Measurements from ENCODE around the gene TBC1D22A. TPM values are rescaled to one million over a fixed set of nuclear protein-coding genes. Genes with fewer than 3 reads are reported as not detected.

TBC1D22A gene
- total RNA-seq, 1 experiment from 2014 or later: 26.0 TPM

- Mint-ChIP-seq H3K27me3 (ENCODE audit: insufficient read depth, unreplicated experiment) (no peaks in the 10 kb centered on the region), H3K4me1 (ENCODE audit: insufficient read depth, unreplicated experiment) (peaks cover 3% of the 10 kb centered on the region), H3K9me3 (ENCODE audit: unreplicated experiment) (no peaks in the 10 kb centered on the region), H3K4me3 (ENCODE audit: unreplicated experiment) (no peak overlapping the region), H3K36me3 (ENCODE audit: insufficient read depth, unreplicated experiment) (peaks cover 18% of the 10 kb centered on the region), H3K27ac (ENCODE audit: low read depth, unreplicated experiment) (no peak overlapping the region)
- TF ChIP-seq, protein P1, sequence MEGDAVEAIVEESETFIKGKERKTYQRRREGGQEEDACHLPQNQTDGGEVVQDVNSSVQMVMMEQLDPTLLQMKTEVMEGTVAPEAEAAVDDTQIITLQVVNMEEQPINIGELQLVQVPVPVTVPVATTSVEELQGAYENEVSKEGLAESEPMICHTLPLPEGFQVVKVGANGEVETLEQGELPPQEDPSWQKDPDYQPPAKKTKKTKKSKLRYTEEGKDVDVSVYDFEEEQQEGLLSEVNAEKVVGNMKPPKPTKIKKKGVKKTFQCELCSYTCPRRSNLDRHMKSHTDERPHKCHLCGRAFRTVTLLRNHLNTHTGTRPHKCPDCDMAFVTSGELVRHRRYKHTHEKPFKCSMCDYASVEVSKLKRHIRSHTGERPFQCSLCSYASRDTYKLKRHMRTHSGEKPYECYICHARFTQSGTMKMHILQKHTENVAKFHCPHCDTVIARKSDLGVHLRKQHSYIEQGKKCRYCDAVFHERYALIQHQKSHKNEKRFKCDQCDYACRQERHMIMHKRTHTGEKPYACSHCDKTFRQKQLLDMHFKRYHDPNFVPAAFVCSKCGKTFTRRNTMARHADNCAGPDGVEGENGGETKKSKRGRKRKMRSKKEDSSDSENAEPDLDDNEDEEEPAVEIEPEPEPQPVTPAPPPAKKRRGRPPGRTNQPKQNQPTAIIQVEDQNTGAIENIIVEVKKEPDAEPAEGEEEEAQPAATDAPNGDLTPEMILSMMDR (IDR thresholded peaks at IDR 0.05; ENCODE audit: unreplicated experiment): no peak
- ChIA-PET POLR2A (interaction anchor here (2.7 kb wide), 1 partner anchor 31 kb away, joined by 8 read pairs; the partner anchor contains the start of gene TBC1D22A), CTCF (interaction anchor here (0.8 to 6.2 kb wide), 3 partner anchors 9 to 1698 kb away, joined by 3 to 74 read pairs (median 3); no protein-coding TSS in a partner anchor)
- no TSS peak for BruUV-seq (replicated peaks)
- DNase-seq (ENCODE audit: unreplicated experiment): no peak
- intact Hi-C loops (cut with micrococcal nuclease): no loop called here
Measured at GRCh38 chr22:46793497-46793896, 31.0 kb downstream of the TBC1D22A start.

- TF ChIP-seq, protein P1 (IDR thresholded peaks at IDR 0.05; ENCODE audit: unreplicated experiment): no peak
- DNase-seq (ENCODE audit: unreplicated experiment): no peak
- ChIA-PET CTCF (interaction anchor here (0.8 to 6.2 kb wide), 2 partner anchors 8 to 17 kb away, joined by 3 to 74 read pairs; no protein-coding TSS in a partner anchor), POLR2A (interaction anchor here (0.6 to 2.7 kb wide), 2 partner anchors 32 to 33 kb away, joined by 3 to 8 read pairs; partner anchors contain the start of gene TBC1D22A)
- no peak overlapping the region for H3K27ac Mint-ChIP-seq (ENCODE audit: low read depth, unreplicated experiment)
- peaks cover 18% of the 10 kb centered on the region for H3K36me3 Mint-ChIP-seq (ENCODE audit: insufficient read depth, unreplicated experiment)
- H3K27me3 Mint-ChIP-seq (ENCODE audit: insufficient read depth, unreplicated experiment): no peaks in the 10 kb centered on the region
- peaks cover 9% of the 10 kb centered on the region for H3K4me1 Mint-ChIP-seq (ENCODE audit: insufficient read depth, unreplicated experiment)
- intact Hi-C loops (cut with micrococcal nuclease): no loop called here
- H3K9me3 Mint-ChIP-seq (ENCODE audit: unreplicated experiment): no peaks in the 10 kb centered on the region
- H3K4me3 Mint-ChIP-seq (ENCODE audit: unreplicated experiment): no peak overlapping the region
- BruUV-seq (replicated peaks): no TSS peak
Measured at GRCh38 chr22:46794067-46794466, 31.6 kb downstream of the TBC1D22A start.

DNA sequence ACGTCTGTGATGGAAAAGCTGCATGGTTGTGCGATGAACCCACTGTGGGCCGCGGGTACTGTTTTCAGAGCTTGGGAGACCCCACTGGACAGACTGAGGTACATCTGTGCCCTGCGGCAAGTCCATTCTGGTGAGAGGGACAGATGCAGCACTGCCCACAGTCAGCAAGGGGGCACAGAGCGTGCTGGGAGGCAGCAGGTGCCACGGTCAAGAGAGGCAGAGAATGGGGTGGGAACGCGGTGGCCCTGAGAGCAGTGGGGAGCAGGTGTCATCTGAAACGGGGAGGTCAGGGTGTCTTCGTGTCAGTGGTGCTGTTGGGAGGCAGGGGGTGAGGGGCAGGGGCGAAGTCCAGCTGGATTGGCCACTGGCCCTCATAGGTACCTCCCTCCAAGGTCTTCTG, 32.0 kb downstream of the TBC1D22A start:
- BruUV-seq (replicated peaks): no TSS peak

DNA sequence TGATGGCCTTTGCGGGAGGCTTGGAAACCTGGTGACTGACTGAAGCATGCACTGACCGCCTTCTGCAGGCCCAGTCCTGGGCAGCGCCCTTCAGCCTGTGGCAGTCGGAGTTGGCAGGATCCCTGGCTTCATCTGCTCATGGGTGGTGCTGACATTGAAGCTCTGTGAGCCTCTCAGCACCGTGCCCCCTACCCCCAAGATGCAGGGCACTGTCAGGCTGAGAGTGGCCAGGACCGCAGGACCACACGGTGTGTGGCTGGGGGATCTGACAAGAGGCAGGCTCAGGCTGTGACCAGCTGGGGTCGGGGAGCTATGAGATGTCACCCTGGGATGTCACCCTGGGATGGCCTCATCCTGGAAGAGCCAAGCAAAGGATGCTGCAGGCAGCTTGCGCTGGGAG, 32.7 kb downstream of the TBC1D22A start:
- intact Hi-C loops (cut with micrococcal nuclease): loop anchor here (5.0 kb wide), 1 partner anchor 792 kb away; no protein-coding TSS in a partner anchor
- no peak overlapping the region for H3K4me3 Mint-ChIP-seq (ENCODE audit: unreplicated experiment)
- H3K4me1 Mint-ChIP-seq (ENCODE audit: insufficient read depth, unreplicated experiment): peaks cover 12% of the 10 kb centered on the region
- CTCF ChIA-PET: interaction anchor here (6.2 kb wide), 1 partner anchor 7 kb away, joined by 74 read pairs; no protein-coding TSS in a partner anchor
- POLR2A ChIA-PET: interaction anchor here (2.7 kb wide), 1 partner anchor 33 kb away, joined by 8 read pairs; the partner anchor contains the start of gene TBC1D22A
- no peak overlapping the region for H3K27ac Mint-ChIP-seq (ENCODE audit: low read depth, unreplicated experiment)
- TF ChIP-seq, protein P1 (IDR thresholded peaks at IDR 0.05; ENCODE audit: unreplicated experiment): no peak
- peaks cover 21% of the 10 kb centered on the region for H3K36me3 Mint-ChIP-seq (ENCODE audit: insufficient read depth, unreplicated experiment)
- H3K27me3 Mint-ChIP-seq (ENCODE audit: insufficient read depth, unreplicated experiment): no peaks in the 10 kb centered on the region
- BruUV-seq (replicated peaks): no TSS peak
- DNase-seq (ENCODE audit: unreplicated experiment): no peak
- H3K9me3 Mint-ChIP-seq (ENCODE audit: unreplicated experiment): no peaks in the 10 kb centered on the region

More for the DNA sequence above, 32.0 kb downstream of the TBC1D22A start:
- ChIA-PET POLR2A (interaction anchor here (0.6 to 2.7 kb wide), 2 partner anchors 32 to 33 kb away, joined by 3 to 8 read pairs; partner anchors contain the start of gene TBC1D22A), CTCF (interaction anchor here (6.2 kb wide), 1 partner anchor 8 kb away, joined by 74 read pairs; no protein-coding TSS in a partner anchor)
- intact Hi-C loops (cut with micrococcal nuclease): no loop called here
- H3K4me1 Mint-ChIP-seq (ENCODE audit: insufficient read depth, unreplicated experiment): peaks cover 12% of the 10 kb centered on the region
- H3K36me3 Mint-ChIP-seq (ENCODE audit: insufficient read depth, unreplicated experiment): peaks cover 19% of the 10 kb centered on the region
- no peak overlapping the region for H3K27ac Mint-ChIP-seq (ENCODE audit: low read depth, unreplicated experiment)
- TF ChIP-seq, protein P1 (IDR thresholded peaks at IDR 0.05; ENCODE audit: unreplicated experiment): no peak
- H3K9me3 Mint-ChIP-seq (ENCODE audit: unreplicated experiment): no peaks in the 10 kb centered on the region
- H3K4me3 Mint-ChIP-seq (ENCODE audit: unreplicated experiment): no peak overlapping the region
- DNase-seq (ENCODE audit: unreplicated experiment): no peak
- no peaks in the 10 kb centered on the region for H3K27me3 Mint-ChIP-seq (ENCODE audit: insufficient read depth, unreplicated experiment)
